HEK293 (cell line): Measurements from ENCODE around the gene DDX25.

ENCODE experiments used
- CTCF ChIA-PET: fragments of 350-600 bp; formaldehyde crosslinking; extraction: SDS; loops from one replicate; lab custom pipeline; 2021; ENCODE audit warnings: antibody characterized with exemption; lab: Yijun Ruan, JAX
- POLR2A ChIA-PET: fragments of 300-600 bp; formaldehyde crosslinking; extraction: SDS; loops from one replicate; lab custom pipeline; 2020; ENCODE audit warnings: antibody characterized with exemption, inconsistent platforms; lab: Yijun Ruan, JAX
- H3K27ac ChIP-seq: fragments of 200-500 bp; sonication (Bioruptor generic); 2 replicates; pipeline ENCODE4 v1.5.1; 2014; ENCODE audit warnings: low read depth, low read length, control low read depth, inconsistent platforms; ENCODE audit errors: extremely low read depth
- H3K36me3 ChIP-seq, 2 experiments: fragments of 200-500 bp in 1 of 2; sonication (Bioruptor generic) in 1 of 2; 1 replicate in 1 of 2; 2 replicates in 1 of 2; pipeline ENCODE4 v1.5.1; 2014 to 2017; ENCODE audit warnings: inconsistent platforms in 2 of 2, low read length in 2 of 2; ENCODE audit not compliant: control insufficient read depth in 2 of 2, insufficient read depth in 1 of 2
- H3K4me1 ChIP-seq: fragments of 200-500 bp; sonication (Bioruptor generic); 2 replicates; pipeline ENCODE4 v1.5.1; 2014; ENCODE audit warnings: mild to moderate bottlenecking, low read length, inconsistent platforms; ENCODE audit not compliant: control insufficient read depth, insufficient read depth
- H3K4me3 ChIP-seq: 2 replicates; pipeline ENCODE4 v1.5.1; 2011; ENCODE audit warnings: low read depth, mild to moderate bottlenecking, control low read depth, low read length, moderate library complexity
- H3K9me3 ChIP-seq: fragments of 200-500 bp; sonication (Bioruptor generic); 2 replicates; pipeline ENCODE4 v1.5.1; 2014; ENCODE audit warnings: low read depth, low read length, inconsistent platforms; ENCODE audit not compliant: control insufficient read depth, insufficient read depth
- FEZF1 ChIP-seq: fragments of 450-650 bp; formaldehyde crosslinking; IDR thresholded peaks from 2 replicates; pipeline ENCODE4 v1.5.1; 2016; ENCODE audit warnings: missing biosample characterization, missing genetic modification characterization
- MYNN ChIP-seq: fragments of 450-650 bp; formaldehyde crosslinking; IDR thresholded peaks from 2 replicates; pipeline ENCODE4 v1.5.1; 2016; ENCODE audit warnings: missing biosample characterization, missing genetic modification characterization, borderline replicate concordance
- OVOL3 ChIP-seq: fragments of 450-650 bp; formaldehyde crosslinking; IDR thresholded peaks from 2 replicates; pipeline ENCODE4 v1.5.1; 2016; ENCODE audit warnings: missing biosample characterization, missing genetic modification characterization
- PRDM1 ChIP-seq: fragments of 450-650 bp; formaldehyde crosslinking; IDR thresholded peaks from 2 replicates; pipeline ENCODE4; 2016; ENCODE audit warnings: missing biosample characterization, missing genetic modification characterization
- YY2 ChIP-seq: fragments of 450-650 bp; formaldehyde crosslinking; IDR thresholded peaks from 2 replicates; pipeline ENCODE4 v1.5.1; 2016; ENCODE audit warnings: missing biosample characterization, missing genetic modification characterization
- ZBTB44 ChIP-seq: fragments of 450-650 bp; IDR thresholded peaks from 2 replicates; pipeline ENCODE4 v1.5.1; 2018; ENCODE audit warnings: missing biosample characterization, mild to moderate bottlenecking, missing genetic modification characterization
- ZBTB8A ChIP-seq: fragments of 450-650 bp; formaldehyde crosslinking; IDR thresholded peaks from 2 replicates; pipeline ENCODE4 v1.5.1; 2016; ENCODE audit warnings: missing biosample characterization, missing genetic modification characterization
- ZNF155 ChIP-seq: fragments of 450-650 bp; formaldehyde crosslinking; IDR thresholded peaks from 2 replicates; pipeline ENCODE4 v1.5.1; 2016; ENCODE audit warnings: missing biosample characterization, missing genetic modification characterization
- ZNF16 ChIP-seq: fragments of 450-650 bp; formaldehyde crosslinking; IDR thresholded peaks from 2 replicates; pipeline ENCODE4 v1.5.1; 2016; ENCODE audit warnings: low read depth, missing biosample characterization, missing genetic modification characterization
- ZNF174 ChIP-seq: fragments of 450-650 bp; formaldehyde crosslinking; IDR thresholded peaks from 2 replicates; pipeline ENCODE4 v1.5.0; 2017; ENCODE audit warnings: missing biosample characterization, mild to moderate bottlenecking, missing genetic modification characterization
- ZNF19 ChIP-seq: fragments of 450-650 bp; formaldehyde crosslinking; IDR thresholded peaks from 2 replicates; pipeline ENCODE4; 2016; ENCODE audit warnings: missing biosample characterization, missing genetic modification characterization, low read depth
- ZNF2 ChIP-seq: fragments of 450-650 bp; formaldehyde crosslinking; IDR thresholded peaks from 2 replicates; pipeline ENCODE4 v1.5.1; 2016; ENCODE audit warnings: missing biosample characterization, missing genetic modification characterization
- ZNF248 ChIP-seq: fragments of 450-650 bp; formaldehyde crosslinking; IDR thresholded peaks from 2 replicates; pipeline ENCODE4 v1.5.1; 2017; ENCODE audit warnings: missing biosample characterization, missing genetic modification characterization
- ZNF302 ChIP-seq: fragments of 450-650 bp; formaldehyde crosslinking; IDR thresholded peaks from 2 replicates; pipeline ENCODE4 v1.5.1; 2016; ENCODE audit warnings: missing biosample characterization, missing genetic modification characterization, low read depth
- ZNF362 ChIP-seq: fragments of 450-650 bp; formaldehyde crosslinking; IDR thresholded peaks from 2 replicates; pipeline ENCODE4 v1.5.1; 2016; ENCODE audit warnings: missing biosample characterization, missing genetic modification characterization
- ZNF366 ChIP-seq: fragments of 450-650 bp; formaldehyde crosslinking; conservative IDR thresholded peaks from 2 replicates; pipeline ENCODE4 v1.5.1; 2016; ENCODE audit warnings: missing biosample characterization, missing genetic modification characterization
- ZNF555 ChIP-seq: fragments of 450-650 bp; formaldehyde crosslinking; conservative IDR thresholded peaks from 2 replicates; pipeline ENCODE4 v1.5.1; 2017; ENCODE audit warnings: missing biosample characterization, mild to moderate bottlenecking, missing genetic modification characterization, inconsistent platforms
- ZNF560 ChIP-seq: fragments of 450-650 bp; formaldehyde crosslinking; IDR thresholded peaks from 2 replicates; pipeline ENCODE4 v1.5.1; 2017; ENCODE audit warnings: missing biosample characterization, missing genetic modification characterization, borderline replicate concordance
- ZNF624 ChIP-seq: fragments of 450-650 bp; formaldehyde crosslinking; IDR thresholded peaks from 2 replicates; pipeline ENCODE4 v1.5.1; 2017; ENCODE audit warnings: missing biosample characterization, missing genetic modification characterization
- ZNF654 ChIP-seq: fragments of 450-650 bp; formaldehyde crosslinking; IDR thresholded peaks from 2 replicates; pipeline ENCODE4 v1.5.1; 2016; ENCODE audit warnings: low read depth, missing biosample characterization, missing genetic modification characterization
- ZNF658 ChIP-seq: fragments of 450-650 bp; formaldehyde crosslinking; IDR thresholded peaks from 2 replicates; pipeline ENCODE4; 2016; ENCODE audit warnings: missing biosample characterization, missing genetic modification characterization
- ZNF660 ChIP-seq: fragments of 450-650 bp; IDR thresholded peaks from 2 replicates; pipeline ENCODE4 v1.5.1; 2018; ENCODE audit warnings: missing biosample characterization, mild to moderate bottlenecking, missing genetic modification characterization
- ZNF747 ChIP-seq: fragments of 450-650 bp; formaldehyde crosslinking; IDR thresholded peaks from 2 replicates; pipeline ENCODE4 v1.5.1; 2016; ENCODE audit warnings: missing biosample characterization, missing genetic modification characterization
- ZNF776 ChIP-seq: fragments of 450-650 bp; formaldehyde crosslinking; IDR thresholded peaks from 2 replicates; pipeline ENCODE4 v1.5.0; 2017; ENCODE audit warnings: missing biosample characterization, missing genetic modification characterization, borderline replicate concordance
- ZSCAN30 ChIP-seq: fragments of 450-650 bp; IDR thresholded peaks from 2 replicates; pipeline ENCODE4 v1.5.1; 2018; ENCODE audit warnings: missing biosample characterization, mild to moderate bottlenecking, missing genetic modification characterization, moderate library complexity
- TF ChIP-seq, protein P1 (sequence below): fragments of 450-650 bp; formaldehyde crosslinking; IDR thresholded peaks from 2 replicates; pipeline ENCODE4 v1.5.1; 2016; ENCODE audit warnings: missing biosample characterization, missing genetic modification characterization
- TF ChIP-seq, protein P2 (sequence below): fragments of 450-650 bp; IDR thresholded peaks from 2 replicates; pipeline ENCODE4 v1.5.1; 2018; ENCODE audit warnings: missing biosample characterization, missing genetic modification characterization
- TF ChIP-seq, protein P3 (sequence below): fragments of 450-650 bp; formaldehyde crosslinking; IDR thresholded peaks from 2 replicates; pipeline ENCODE4 v1.5.1; 2017; ENCODE audit warnings: missing biosample characterization, missing genetic modification characterization
- TF ChIP-seq, protein P4 (sequence below): fragments of 450-650 bp; formaldehyde crosslinking; IDR thresholded peaks from 2 replicates; pipeline ENCODE4 v1.5.1; 2016; ENCODE audit warnings: missing biosample characterization, missing genetic modification characterization

The DDX25 gene

GRCh38 chr11:125923012-125923579 lies 18.8 kb downstream of the DDX25 start:
- ChIA-PET CTCF (interaction anchor here (0.6 to 8.2 kb wide), 35 partner anchors 9 to 709 kb away, joined by 3 to 131 read pairs (median 3); partner anchors contain the start of genes HYLS1 and PUS3), POLR2A (no interaction called here)
- Histone ChIP-seq H3K4me1 (no peaks in the 10 kb centered on the region), H3K4me3 (no peak overlapping the region), H3K9me3 (no peaks in the 10 kb centered on the region), H3K27ac (no peak overlapping the region), H3K36me3 (no peaks in the 10 kb centered on the region)
- peak; percentile 88 for TF ChIP-seq ZNF654 (tag by site-specific recombination)
- TF ChIP-seq PRDM1 (tag by site-specific recombination): peak; percentile 91
- no peak for TF ChIP-seq MYNN (tag by site-specific recombination)
- TF ChIP-seq, protein P1, sequence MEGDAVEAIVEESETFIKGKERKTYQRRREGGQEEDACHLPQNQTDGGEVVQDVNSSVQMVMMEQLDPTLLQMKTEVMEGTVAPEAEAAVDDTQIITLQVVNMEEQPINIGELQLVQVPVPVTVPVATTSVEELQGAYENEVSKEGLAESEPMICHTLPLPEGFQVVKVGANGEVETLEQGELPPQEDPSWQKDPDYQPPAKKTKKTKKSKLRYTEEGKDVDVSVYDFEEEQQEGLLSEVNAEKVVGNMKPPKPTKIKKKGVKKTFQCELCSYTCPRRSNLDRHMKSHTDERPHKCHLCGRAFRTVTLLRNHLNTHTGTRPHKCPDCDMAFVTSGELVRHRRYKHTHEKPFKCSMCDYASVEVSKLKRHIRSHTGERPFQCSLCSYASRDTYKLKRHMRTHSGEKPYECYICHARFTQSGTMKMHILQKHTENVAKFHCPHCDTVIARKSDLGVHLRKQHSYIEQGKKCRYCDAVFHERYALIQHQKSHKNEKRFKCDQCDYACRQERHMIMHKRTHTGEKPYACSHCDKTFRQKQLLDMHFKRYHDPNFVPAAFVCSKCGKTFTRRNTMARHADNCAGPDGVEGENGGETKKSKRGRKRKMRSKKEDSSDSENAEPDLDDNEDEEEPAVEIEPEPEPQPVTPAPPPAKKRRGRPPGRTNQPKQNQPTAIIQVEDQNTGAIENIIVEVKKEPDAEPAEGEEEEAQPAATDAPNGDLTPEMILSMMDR (tag by site-specific recombination): peak; percentile 60
- TF ChIP-seq ZNF660 (tag by site-specific recombination): peak; percentile 70; the same call in 1 of the 2 replicates
- TF ChIP-seq, protein P2, sequence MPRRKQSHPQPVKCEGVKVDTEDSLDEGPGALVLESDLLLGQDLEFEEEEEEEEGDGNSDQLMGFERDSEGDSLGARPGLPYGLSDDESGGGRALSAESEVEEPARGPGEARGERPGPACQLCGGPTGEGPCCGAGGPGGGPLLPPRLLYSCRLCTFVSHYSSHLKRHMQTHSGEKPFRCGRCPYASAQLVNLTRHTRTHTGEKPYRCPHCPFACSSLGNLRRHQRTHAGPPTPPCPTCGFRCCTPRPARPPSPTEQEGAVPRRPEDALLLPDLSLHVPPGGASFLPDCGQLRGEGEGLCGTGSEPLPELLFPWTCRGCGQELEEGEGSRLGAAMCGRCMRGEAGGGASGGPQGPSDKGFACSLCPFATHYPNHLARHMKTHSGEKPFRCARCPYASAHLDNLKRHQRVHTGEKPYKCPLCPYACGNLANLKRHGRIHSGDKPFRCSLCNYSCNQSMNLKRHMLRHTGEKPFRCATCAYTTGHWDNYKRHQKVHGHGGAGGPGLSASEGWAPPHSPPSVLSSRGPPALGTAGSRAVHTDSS: no peak
- TF ChIP-seq ZSCAN30 (tag by site-specific recombination): peak; percentile 18; the same call in 1 of the 2 replicates
- 0 out of 2 replicates have a peak, but pooled peaks have one; percentile 21 for TF ChIP-seq ZBTB44 (tag by site-specific recombination)
- no peak for TF ChIP-seq ZNF174 (tag by site-specific recombination)
- no peak for TF ChIP-seq ZNF555
- no peak for TF ChIP-seq ZNF658 (tag by site-specific recombination)
- 0 out of 2 replicates have a peak, but pooled peaks have one; percentile 14 for TF ChIP-seq FEZF1 (tag by site-specific recombination)
- no peak for TF ChIP-seq ZNF248 (tag by site-specific recombination)
- 0 out of 2 replicates have a peak, but pooled peaks have one; percentile 8 for TF ChIP-seq ZBTB8A (tag by site-specific recombination)
- no peak for TF ChIP-seq YY2 (tag by site-specific recombination)
- TF ChIP-seq ZNF747: no peak
- no peak for TF ChIP-seq ZNF302 (tag by site-specific recombination)

- ChIA-PET CTCF (interaction anchor here (0.6 to 8.2 kb wide), 17 partner anchors 10 to 364 kb away, joined by 3 to 131 read pairs (median 3); partner anchors contain the start of gene PUS3), POLR2A (no interaction called here)
- Histone ChIP-seq H3K4me3 (no peak overlapping the region), H3K36me3 (no peaks in the 10 kb centered on the region), H3K27ac (no peak overlapping the region), H3K9me3 (no peaks in the 10 kb centered on the region), H3K4me1 (no peaks in the 10 kb centered on the region)
- TF ChIP-seq, protein P3, sequence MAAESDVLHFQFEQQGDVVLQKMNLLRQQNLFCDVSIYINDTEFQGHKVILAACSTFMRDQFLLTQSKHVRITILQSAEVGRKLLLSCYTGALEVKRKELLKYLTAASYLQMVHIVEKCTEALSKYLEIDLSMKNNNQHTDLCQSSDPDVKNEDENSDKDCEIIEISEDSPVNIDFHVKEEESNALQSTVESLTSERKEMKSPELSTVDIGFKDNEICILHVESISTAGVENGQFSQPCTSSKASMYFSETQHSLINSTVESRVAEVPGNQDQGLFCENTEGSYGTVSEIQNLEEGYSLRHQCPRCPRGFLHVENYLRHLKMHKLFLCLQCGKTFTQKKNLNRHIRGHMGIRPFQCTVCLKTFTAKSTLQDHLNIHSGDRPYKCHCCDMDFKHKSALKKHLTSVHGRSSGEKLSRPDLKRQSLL: no peak
- no peak for TF ChIP-seq OVOL3
- TF ChIP-seq ZNF362: no peak
- no peak for TF ChIP-seq ZNF776 (tag by site-specific recombination)
- TF ChIP-seq PRDM1 (tag by site-specific recombination): no peak
- no peak for TF ChIP-seq ZNF16
- TF ChIP-seq, protein P4, sequence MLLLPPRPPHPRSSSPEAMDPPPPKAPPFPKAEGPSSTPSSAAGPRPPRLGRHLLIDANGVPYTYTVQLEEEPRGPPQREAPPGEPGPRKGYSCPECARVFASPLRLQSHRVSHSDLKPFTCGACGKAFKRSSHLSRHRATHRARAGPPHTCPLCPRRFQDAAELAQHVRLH: no peak
- no peak for TF ChIP-seq ZNF2 (tag by site-specific recombination)
- no peak for TF ChIP-seq ZNF366 (tag by site-specific recombination)
- no peak for TF ChIP-seq ZNF155 (tag by site-specific recombination)
- no peak for TF ChIP-seq ZNF560 (tag by site-specific recombination)
- no peak for TF ChIP-seq ZNF624 (tag by site-specific recombination)
- no peak for TF ChIP-seq ZNF19 (tag by site-specific recombination)
Observed at GRCh38 chr11:125923633-125924032, 19.3 kb downstream of the DDX25 start.
